Measurements from ENCODE around the gene CSTPP1.
"Not testable (repeated sequence)": the region's sequence is repeated elsewhere in the genome, so short reads cannot be mapped to it uniquely, and the experiment has no call there.

CSTPP1 gene

GRCh38 chr11:46958777-46959176 is 22.2 kb downstream of the CSTPP1 start:
- DNase-seq = no peak

- DNase-seq = no peak
These were observed 24.5 kb downstream of the CSTPP1 start for GRCh38 chr11:46961041-46961440.

- not testable (repeated sequence) for DNase-seq
These were observed 25.3 kb downstream of the CSTPP1 start for GRCh38 chr11:46961886-46962285.

- DNase-seq = no peak
These were observed 27.3 kb downstream of the CSTPP1 start for GRCh38 chr11:46963844-46964243.

GRCh38 chr11:46966773-46967172 is 30.2 kb downstream of the CSTPP1 start:
- DNase-seq = no peak

GRCh38 chr11:46967962-46968361 is 31.4 kb downstream of the CSTPP1 start:
- no peak for DNase-seq

GRCh38 chr11:46969379-46969778 is 32.8 kb downstream of the CSTPP1 start:
- DNase-seq = no peak

- DNase-seq = no peak
These were observed 34.5 kb downstream of the CSTPP1 start for GRCh38 chr11:46970913-46971625.

- DNase-seq = no peak
These were observed 35.8 kb downstream of the CSTPP1 start for GRCh38 chr11:46972343-46972742.

- no peak for DNase-seq
These were observed 36.3 kb downstream of the CSTPP1 start for GRCh38 chr11:46972821-46973220.

GRCh38 chr11:46976182-46976854 is 39.8 kb downstream of the CSTPP1 start:
- DNase-seq = no peak

- DNase-seq = no peak
These were observed 40.7 kb downstream of the CSTPP1 start for GRCh38 chr11:46977038-46977813.

- DNase-seq = no peak
These were observed 41.5 kb downstream of the CSTPP1 start for GRCh38 chr11:46978005-46978491.

GRCh38 chr11:46979358-46979757 is 42.8 kb downstream of the CSTPP1 start:
- no peak for DNase-seq

GRCh38 chr11:46981436-46981835 is 44.9 kb downstream of the CSTPP1 start:
- DNase-seq = no peak

GRCh38 chr11:46982797-46983452 is 46.4 kb downstream of the CSTPP1 start:
- no peak for DNase-seq

- no peak for DNase-seq
These were observed 47.0 kb downstream of the CSTPP1 start for GRCh38 chr11:46983598-46983997.

GRCh38 chr11:46984548-46984947 is 48.0 kb downstream of the CSTPP1 start:
- no peak for DNase-seq

GRCh38 chr11:46984987-46985386 is 48.4 kb downstream of the CSTPP1 start:
- DNase-seq = no peak

GRCh38 chr11:46987183-46987582 is 50.6 kb downstream of the CSTPP1 start:
- no peak for DNase-seq

- DNase-seq = not testable (repeated sequence)
These were observed 53.4 kb downstream of the CSTPP1 start for GRCh38 chr11:46989810-46990487.

GRCh38 chr11:46991391-46991790 is 54.8 kb downstream of the CSTPP1 start:
- DNase-seq = no peak
